SK-N-MC (cell line): ENCODE results near the gene SF3B6.

Experiments used
- EZH2 ChIP-seq: fragments of 200-600 bp; sonication (generic); IDR thresholded peaks from one replicate; pipeline ENCODE4 v1.6.1; 2017; ENCODE audit warnings: antibody characterized with exemption
- FOXP2 ChIP-seq: optimal IDR thresholded peaks from 2 replicates; pipeline ENCODE3; 2011; ENCODE audit warnings: mild to moderate bottlenecking, moderate library complexity; ENCODE audit not compliant: insufficient read depth; ENCODE audit errors: extremely low read length, control extremely low read depth
- POLR2AphosphoS5 ChIP-seq: IDR thresholded peaks from 2 replicates; pipeline ENCODE4 v1.6.1; 2012; ENCODE audit warnings: mild to moderate bottlenecking, low read depth, low read length, borderline replicate concordance

- TF ChIP-seq EZH2, result no peak
- TF ChIP-seq POLR2AphosphoS5, result no peak
- no peak for TF ChIP-seq FOXP2
Measured at GRCh38 chr2:24117902-24118301, 41.8 kb upstream of the SF3B6 start.
